GM19324 (cell line): ENCODE data around the gene ZNF407.
A peak's percentile ranks its signal among the peaks of the same experiment; 100 is the strongest.
"Not testable (repeated sequence)": the region's sequence is repeated elsewhere in the genome, so short reads cannot be mapped to it uniquely, and the experiment has no call there.

ENCODE experiments used
- ATAC-seq: cut with Tn5 transposase; IDR thresholded peaks from one replicate; pipeline ENCODE4 v1.9.1; 2021; ENCODE audit warnings: mild to moderate bottlenecking, moderate library complexity; ENCODE audit not compliant: unreplicated experiment, low FRiP score

ZNF407 gene, protein sequence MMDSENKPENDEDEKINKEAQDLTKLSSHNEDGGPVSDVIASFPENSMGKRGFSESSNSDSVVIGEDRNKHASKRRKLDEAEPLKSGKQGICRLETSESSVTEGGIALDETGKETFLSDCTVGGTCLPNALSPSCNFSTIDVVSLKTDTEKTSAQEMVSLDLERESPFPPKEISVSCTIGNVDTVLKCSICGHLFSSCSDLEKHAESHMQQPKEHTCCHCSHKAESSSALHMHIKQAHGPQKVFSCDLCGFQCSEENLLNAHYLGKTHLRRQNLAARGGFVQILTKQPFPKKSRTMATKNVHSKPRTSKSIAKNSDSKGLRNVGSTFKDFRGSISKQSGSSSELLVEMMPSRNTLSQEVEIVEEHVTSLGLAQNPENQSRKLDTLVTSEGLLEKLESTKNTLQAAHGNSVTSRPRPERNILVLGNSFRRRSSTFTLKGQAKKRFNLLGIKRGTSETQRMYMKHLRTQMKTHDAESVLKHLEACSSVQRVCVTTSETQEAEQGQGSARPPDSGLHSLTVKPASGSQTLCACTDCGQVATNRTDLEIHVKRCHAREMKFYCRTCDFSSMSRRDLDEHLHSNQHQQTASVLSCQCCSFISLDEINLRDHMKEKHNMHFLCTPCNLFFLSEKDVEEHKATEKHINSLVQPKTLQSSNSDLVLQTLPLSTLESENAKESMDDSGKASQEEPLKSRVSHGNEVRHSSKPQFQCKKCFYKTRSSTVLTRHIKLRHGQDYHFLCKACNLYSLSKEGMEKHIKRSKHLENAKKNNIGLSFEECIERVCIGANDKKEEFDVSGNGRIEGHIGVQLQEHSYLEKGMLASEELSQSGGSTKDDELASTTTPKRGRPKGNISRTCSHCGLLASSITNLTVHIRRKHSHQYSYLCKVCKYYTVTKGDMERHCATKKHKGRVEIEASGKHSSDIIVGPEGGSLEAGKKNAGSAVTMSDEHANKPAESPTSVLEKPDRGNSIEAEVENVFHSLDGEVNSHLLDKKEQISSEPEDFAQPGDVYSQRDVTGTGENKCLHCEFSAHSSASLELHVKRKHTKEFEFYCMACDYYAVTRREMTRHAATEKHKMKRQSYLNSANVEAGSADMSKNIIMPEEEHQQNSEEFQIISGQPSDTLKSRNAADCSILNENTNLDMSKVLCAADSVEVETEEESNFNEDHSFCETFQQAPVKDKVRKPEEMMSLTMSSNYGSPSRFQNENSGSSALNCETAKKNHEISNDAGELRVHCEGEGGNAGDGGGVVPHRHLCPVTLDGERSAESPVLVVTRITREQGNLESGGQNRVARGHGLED (N-terminal part only)

DNA sequence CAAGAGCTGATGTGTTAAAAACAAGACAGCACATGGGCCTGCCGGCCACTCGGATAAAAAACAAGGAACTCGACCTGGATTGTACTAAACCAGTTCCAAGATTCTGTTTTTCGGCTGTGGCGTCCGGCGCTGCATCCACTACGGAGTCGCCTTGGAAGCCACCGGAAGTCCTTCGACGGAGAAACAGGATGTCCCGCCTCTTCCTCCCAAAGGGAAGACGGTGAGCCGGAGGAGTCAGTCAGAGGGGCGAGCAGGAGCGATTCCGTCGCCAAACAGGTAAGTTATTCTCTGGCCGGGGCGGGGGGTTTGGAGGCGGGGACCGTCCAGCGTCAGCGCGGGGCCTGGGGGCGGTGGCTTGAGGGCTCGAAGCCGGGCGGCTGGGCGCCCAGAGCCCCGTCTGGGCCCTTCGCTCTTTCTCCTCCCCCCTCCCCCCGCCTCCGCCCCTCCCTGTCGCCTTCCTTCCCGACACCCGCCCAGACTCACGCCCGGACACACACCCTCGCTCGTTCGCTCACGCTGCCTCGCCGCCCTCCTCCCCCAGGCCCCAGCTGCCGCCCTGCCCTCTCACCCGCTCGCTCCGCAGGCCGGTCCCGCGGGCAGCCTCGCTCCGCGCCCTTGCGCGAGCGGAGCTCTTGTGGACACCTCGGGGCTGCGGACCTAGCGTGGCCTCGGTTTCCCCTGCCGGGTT, at the start of gene ZNF407:
Gene ZNF407, plus strand, starts transcription at position 209 of the 688 bp plus-strand sequence. CDS start 33,150 bp downstream, outside the sequence.
- peak; percentile 83 for ATAC-seq

DNA sequence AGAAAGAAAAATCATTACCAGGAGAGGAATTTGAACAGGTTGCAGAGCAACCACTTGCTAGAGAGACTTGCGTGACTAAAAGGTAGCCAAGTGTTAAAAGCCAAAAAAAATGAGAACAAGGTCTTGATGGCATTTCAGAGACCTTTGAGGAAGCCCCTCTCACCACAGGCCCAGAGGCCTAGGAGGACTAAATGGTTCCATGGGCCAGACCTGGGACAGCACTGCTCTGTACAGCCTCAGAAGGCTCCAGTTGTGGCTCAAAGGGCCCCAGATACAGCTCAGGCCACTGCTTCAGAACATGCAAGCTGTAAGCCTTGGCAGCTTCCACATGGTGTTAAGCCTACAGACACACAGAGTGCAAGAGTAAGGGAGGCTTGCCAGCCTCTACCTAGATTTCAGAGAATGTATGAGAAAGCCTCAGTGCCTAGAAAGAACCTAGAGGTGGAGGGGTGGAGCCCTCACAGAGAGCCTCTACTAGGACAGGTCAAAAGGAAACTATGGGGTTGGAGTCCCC, 48.0 kb upstream of the ZNF407 start:
- no peak for ATAC-seq

DNA sequence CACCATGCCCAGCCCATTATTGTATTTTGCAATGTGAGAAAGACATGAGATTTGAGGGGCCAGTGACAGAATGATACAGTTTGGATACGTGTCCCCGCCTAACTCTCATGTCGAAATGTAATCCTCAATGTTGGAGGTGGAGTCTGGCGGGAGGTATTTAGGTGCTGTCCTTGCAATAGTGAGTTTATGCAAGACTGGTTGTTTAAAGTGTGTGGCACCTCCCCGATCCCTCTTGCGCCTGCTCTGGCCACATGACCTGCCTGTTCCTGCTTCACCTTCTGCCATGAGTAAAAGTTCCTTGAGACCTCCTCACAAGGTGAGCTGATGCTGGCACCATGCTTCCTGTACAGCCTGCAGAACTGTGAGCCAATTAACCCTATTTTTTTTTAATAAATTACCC, 46.8 kb upstream of the ZNF407 start:
- no peak for ATAC-seq

DNA sequence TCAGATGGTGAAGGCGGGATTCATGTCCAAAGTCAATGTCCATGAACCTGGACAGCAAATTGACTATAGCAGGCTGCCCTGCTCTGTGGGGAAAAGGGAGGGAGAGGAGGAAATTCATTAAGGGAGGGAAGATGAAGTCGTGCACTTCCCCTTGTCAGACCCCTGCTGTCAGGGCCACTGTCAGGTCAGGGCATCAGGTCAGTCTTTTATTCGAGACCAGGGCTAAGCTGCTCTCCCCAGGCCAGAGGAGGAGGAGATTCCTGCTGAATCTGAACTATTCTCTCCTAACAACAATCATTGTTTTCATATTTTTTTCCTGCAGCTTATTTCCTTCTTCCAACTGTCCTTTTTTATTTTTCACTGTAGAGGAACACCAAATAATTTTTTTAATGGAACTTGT, 46.2 kb upstream of the ZNF407 start:
- no peak for ATAC-seq

DNA sequence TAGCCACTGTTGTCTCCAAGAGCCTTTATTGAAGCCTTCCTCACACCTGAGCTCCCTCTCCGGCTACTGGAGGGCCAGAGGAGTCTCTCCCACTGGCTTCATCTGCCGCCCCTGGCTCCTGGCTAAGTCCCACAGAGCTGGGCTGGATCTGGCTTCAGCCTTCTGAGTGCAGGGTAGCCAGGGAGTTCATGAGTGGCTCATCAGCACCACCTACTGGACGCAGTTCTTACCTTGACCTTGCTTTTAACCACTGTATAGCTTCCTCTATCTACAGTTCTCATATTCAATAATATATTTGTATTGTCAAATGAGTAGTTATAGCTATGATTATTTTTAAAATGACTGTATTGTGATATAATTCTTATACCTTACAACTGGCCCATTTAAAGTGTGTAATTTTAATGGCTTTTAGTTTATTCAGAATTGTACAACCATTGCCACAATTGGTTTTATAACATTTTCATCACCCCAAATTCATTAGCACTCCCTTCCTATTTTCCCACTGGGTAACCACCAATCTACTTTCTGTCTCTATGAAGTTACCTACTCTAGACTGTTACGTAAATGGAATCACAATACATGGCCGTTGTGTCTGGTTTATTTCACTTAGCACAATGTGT, 45.6 kb upstream of the ZNF407 start:
- ATAC-seq: peak; percentile 97

DNA sequence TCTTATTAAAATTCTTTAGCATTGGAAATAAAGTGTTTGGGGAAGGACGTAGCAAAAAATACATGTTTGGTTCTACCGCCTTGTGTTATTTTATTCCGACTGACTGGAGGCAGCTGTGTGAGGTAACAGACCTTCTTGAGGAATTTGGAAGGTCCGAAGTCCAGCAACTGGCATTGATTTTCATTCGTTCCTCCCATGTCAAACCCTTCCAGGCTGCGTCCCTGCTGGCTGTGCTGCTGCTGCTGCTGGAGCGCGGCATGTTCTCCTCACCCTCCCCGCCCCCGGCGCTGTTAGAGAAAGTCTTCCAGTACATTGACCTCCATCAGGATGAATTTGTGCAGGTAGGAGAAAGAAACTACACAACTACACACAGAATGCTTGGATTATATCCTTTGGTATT, 41.5 kb upstream of the ZNF407 start:
- no peak for ATAC-seq

DNA sequence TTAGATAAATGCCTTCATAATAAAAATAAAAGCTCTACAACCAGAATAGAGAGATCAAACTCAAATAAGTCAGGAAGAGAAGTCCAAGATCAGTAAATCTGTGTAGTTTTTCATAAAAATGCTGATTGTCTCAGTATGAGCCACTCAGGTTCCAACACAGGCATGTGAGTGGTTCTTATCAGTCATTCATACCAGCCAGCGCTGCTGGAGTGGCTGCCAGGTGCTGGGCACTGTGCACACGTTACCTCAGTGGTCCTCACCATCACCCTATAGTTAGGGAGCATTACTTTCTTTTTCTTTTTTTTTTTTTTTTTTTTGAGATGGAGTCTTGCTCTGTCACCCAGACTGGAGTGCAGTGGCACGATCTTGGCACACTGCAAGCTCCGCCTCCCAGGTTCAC, 39.6 kb upstream of the ZNF407 start:
- no peak for ATAC-seq

DNA sequence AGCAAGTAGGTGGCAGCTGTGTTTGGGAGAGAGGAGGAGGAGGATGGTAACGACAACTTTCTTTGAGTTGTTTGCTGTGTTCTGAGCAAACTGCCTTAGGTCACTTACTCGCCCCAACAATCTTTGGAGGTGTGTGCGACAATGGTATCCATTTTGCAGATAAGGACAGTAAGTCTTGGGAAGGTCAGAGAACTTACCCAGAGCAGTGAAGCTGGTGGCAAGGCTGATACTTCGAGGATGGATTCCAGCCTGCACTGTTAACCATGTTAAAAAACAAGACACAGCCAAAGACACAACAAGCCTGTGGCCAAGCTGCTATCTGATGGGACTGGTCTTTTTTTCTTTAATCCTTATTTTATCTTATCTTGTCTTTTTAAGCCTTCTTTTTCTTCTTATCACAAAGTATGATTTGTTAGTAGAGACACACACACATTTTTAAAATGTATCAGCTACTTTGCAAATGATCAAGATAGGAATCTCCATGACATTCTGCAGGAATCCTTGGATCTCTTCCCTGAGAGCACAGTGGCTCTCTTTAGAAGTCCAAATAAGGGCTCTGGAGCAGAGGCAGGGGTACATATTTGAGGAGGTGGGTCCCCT, 35.4 kb upstream of the ZNF407 start:
- ATAC-seq: no peak

DNA sequence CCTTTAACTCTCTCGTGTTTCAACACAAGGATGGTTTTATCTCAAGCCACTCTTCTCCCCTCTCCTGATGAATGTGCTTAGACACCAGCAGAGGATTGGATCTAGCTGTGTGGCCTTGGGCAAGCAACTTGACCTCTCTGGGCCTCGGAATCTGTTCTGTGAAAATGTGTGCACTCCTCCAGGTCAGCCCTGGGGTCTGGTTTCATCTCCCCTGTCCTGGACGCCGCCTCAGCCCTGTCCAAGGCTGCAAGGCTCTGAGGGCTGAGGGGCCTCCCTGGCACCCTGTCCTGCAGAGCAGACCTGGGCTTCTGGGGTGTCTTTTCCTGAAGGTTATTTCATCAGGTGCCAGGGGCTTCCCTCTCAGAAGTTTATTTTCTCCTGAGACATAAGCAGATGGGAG, 34.9 kb upstream of the ZNF407 start:
- ATAC-seq: no peak

DNA sequence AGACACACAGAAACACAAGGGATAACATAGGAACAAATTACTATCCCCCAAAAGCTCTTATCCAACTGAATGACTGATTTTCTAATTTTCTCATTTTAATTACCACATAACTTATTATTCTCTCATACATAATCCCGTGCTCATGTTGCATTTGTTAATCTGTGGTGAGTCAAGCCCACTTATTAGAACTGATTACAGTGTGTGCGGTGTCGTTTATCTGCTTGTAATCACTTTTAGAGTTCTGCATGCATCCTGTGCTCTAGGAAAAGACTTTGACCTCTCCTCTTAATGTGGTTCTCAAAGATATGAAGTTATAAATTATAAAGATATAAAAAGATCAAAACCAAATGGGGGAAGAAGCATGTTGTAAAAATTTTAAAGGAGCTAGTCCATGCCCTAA, 33.7 kb upstream of the ZNF407 start:
- no peak for ATAC-seq

DNA sequence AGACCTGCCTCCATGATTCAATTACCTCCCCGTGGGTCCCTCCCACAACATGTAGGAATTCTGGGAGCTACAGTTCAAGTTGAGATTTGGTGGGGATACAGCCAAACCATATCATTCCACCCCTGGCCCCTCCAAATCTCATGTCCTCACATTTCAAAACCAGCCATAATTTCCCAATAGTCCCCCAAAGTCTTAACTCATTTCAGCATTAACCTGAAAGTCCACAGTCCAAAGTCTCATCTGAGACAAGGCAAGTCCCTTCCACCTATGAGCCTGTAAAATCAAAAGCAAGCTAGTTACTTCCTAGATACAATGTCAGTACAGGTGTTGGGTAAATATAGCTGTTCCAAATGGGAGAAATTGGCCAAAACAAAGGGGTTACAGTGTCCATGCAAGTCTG, 32.5 kb upstream of the ZNF407 start:
- not testable (repeated sequence) for ATAC-seq

DNA sequence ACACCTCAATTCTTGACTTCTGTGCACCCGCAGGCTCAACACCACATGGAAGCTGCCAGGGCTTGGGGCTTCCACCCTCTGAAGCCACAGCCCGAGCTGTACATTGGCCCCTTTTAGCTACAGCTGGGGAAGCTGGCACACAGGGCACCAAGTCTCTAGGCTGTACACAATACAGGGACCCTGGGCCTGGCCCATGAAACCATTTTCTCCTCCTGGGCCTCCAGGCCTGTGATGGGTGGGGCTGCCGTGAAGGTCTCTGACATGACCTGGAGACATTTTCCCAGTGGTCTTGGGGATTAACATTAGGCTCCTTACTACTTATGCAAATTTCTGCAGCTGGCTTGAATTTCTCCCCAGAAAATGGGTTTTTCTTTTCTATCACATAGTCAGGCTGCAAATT, 31.7 kb upstream of the ZNF407 start:
- ATAC-seq: not testable (repeated sequence)

DNA sequence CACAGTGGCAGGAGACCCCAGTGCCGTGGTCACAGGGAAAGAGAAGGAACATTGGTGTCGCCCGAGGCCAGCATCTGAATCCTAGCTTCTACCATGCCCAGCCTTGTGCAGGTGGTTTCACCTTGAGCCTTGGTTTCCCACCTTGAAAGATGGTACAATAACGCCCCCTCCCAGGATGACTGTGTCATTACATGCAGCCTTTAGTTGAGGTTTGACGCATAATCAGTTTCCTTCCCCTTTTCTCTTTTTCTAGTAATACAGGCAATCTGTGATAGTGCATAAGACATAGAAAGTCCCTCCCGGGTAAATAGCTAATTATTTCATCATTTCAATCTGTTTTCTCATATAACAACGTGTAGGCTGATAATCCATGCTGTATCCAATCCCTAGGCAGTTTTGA, 29.8 kb upstream of the ZNF407 start:
- ATAC-seq: no peak

DNA sequence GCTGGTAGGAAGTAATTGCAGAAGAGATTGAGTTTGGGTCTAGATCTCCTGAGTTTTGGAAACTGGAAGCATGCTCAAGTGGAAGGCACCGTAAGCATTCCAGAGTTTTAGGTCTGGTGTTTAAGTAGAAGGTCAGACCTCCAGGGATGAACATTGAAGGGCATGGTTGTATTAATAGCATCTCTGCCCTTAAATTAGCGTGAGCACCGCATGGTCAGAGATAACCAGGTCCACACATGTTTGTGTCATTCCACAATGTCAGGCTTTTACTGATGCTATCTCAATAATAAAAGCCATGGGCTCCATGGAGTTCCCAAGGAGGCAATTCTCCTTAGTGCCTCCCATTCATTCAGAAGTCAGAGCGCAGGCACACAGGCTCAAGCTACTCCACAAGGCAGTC, 28.3 kb upstream of the ZNF407 start:
- ATAC-seq: no peak

DNA sequence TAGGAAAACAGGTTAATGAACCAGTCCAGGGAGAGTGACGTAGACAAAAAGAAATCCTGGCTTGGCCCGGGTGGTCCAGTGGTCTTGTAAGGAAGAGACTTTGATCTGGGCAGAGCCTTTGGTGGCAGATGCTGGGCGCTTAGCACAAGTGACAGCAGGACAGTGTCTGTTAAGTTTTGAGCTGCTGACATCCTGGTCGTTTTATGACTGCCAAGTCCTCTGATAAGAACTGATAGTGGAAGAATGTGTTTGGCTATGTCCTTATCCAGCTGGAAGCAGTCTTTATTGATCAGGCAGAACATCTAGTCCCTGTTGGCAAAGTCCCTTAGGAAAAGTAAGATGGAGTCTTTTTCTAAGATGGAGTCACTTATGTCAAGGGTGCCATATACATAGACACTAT, 27.4 kb upstream of the ZNF407 start:
- ATAC-seq: no peak

DNA sequence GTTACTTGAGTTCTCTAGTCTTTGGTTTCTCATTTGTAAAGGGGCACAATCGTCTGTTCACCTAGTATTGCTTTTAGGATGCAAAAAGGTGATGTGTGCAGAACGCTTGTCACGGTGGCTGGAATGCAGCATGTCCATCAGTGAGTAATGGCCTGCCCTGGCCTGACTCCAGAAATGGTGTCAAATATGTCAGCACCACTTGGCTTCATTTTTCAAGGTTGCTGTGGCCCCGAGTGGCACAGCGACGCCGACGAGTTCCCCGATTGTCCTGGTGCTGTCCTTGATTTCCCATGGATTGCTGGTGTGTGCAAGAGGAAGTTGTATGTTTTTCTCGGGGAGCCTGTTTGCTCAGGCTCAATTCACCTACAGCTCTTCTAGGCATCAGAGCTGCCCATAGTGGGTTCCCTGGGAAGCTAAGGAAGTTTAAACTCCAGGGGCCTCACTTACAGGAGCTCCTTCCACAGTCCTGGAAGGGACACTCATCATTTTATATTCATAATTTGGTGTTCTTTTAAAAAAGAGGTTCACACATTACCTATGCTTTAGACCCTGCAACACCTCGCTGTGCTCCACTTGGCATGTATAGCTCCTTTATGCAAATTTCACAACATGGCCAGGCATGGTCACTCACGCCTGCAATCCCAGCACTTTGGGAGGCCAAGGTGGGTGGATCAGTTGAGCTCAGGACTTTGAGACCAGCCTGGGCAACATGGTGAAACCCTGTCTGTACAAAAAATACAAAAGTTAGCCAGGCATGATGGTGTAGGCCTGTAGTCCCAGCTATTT, 25.6 kb upstream of the ZNF407 start:
- ATAC-seq: no peak

DNA sequence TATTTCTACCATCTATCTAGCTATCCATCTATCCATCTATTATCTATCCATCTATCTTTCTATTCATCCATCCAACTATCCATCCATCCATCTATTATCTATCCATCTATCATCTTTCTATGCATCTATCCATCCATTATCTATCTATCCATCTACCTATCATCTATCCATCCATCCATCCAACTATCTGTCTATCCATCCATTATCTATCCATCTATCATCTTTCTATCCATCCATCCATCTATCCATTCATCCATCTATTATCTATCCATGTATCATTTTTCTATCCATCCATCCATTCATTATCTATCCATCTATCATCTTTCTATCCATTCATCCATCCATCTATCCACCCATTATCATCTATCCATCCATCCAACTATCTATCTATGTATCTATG, 24.6 kb upstream of the ZNF407 start:
- no peak for ATAC-seq

DNA sequence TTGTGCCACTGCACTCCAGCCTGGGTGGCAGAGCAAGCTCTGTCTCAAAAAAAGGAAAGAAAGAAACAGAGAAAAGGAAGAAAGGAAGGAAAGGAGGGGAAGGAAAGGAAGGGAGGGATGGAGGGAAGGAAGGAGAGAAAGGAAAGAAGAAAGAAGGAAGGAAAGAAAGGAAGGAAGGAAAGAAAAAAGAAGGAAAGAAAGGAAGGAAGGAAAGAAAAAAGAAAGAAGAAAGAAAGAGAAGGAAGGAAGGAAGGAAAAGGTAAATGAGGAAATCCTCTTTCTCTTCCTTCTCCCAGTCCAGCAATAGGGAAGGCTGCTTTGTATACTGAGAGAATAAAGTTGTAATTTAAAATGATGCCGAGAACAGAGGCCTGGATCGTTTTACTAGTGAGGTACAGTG, 22.8 kb upstream of the ZNF407 start:
- no peak for ATAC-seq
